ENCODE results near the gene FAF1.

Gene FAF1

GRCh38 chr1:50462964-50463363, 497.1 kb downstream of the FAF1 start:
- in situ Hi-C loops (cut with MboI; ENCODE audit: low sequenced_read_pairs), result no loop called here

- in situ Hi-C loops (cut with MboI; ENCODE audit: low sequenced_read_pairs), result no loop called here
Measured at GRCh38 chr1:50458507-50458906, 501.6 kb downstream of the FAF1 start.

GRCh38 chr1:50454911-50455310, 505.2 kb downstream of the FAF1 start:
- in situ Hi-C loops (cut with MboI; ENCODE audit: low sequenced_read_pairs), result no loop called here

- in situ Hi-C loops (cut with MboI; ENCODE audit: low sequenced_read_pairs), result no loop called here
Measured at GRCh38 chr1:50453266-50453665, 506.8 kb downstream of the FAF1 start.

- in situ Hi-C loops (cut with MboI; ENCODE audit: low sequenced_read_pairs), result no loop called here
Measured at GRCh38 chr1:50452700-50453099, 507.4 kb downstream of the FAF1 start.

- in situ Hi-C loops (cut with MboI; ENCODE audit: low sequenced_read_pairs), result no loop called here
Measured at GRCh38 chr1:50450861-50451653, 509.0 kb downstream of the FAF1 start.

GRCh38 chr1:50447961-50448360, 512.1 kb downstream of the FAF1 start:
- in situ Hi-C loops (cut with MboI; ENCODE audit: low sequenced_read_pairs), result no loop called here

- in situ Hi-C loops (cut with MboI; ENCODE audit: low sequenced_read_pairs), result no loop called here
Measured at GRCh38 chr1:50441183-50441582, 518.9 kb downstream of the FAF1 start.

GRCh38 chr1:50438945-50439344, 521.1 kb downstream of the FAF1 start:
- in situ Hi-C loops (cut with MboI; ENCODE audit: low sequenced_read_pairs), result no loop called here

GRCh38 chr1:50436489-50436888, 523.6 kb downstream of the FAF1 start:
- in situ Hi-C loops (cut with MboI; ENCODE audit: low sequenced_read_pairs), result no loop called here

GRCh38 chr1:50430010-50430405, 530.1 kb downstream of the FAF1 start:
- in situ Hi-C loops (cut with MboI; ENCODE audit: low sequenced_read_pairs), result no loop called here

GRCh38 chr1:50427818-50428779, 532.0 kb downstream of the FAF1 start:
- in situ Hi-C loops (cut with MboI; ENCODE audit: low sequenced_read_pairs), result no loop called here

GRCh38 chr1:50427086-50427817, 532.8 kb downstream of the FAF1 start:
- in situ Hi-C loops (cut with MboI; ENCODE audit: low sequenced_read_pairs), result no loop called here

- in situ Hi-C loops (cut with MboI; ENCODE audit: low sequenced_read_pairs), result no loop called here
Measured at GRCh38 chr1:50426702-50427085, 533.4 kb downstream of the FAF1 start.

- in situ Hi-C loops (cut with MboI; ENCODE audit: low sequenced_read_pairs), result no loop called here
Measured at GRCh38 chr1:50426108-50426700, 533.9 kb downstream of the FAF1 start.

- in situ Hi-C loops (cut with MboI; ENCODE audit: low sequenced_read_pairs), result no loop called here
Measured at GRCh38 chr1:50425376-50426107, 534.5 kb downstream of the FAF1 start.

GRCh38 chr1:50424884-50425375, 535.1 kb downstream of the FAF1 start:
- in situ Hi-C loops (cut with MboI; ENCODE audit: low sequenced_read_pairs), result no loop called here

- in situ Hi-C loops (cut with MboI; ENCODE audit: low sequenced_read_pairs), result no loop called here
Measured at GRCh38 chr1:50424045-50424883, 535.8 kb downstream of the FAF1 start.

GRCh38 chr1:50423670-50424000, 536.4 kb downstream of the FAF1 start:
- in situ Hi-C loops (cut with MboI; ENCODE audit: low sequenced_read_pairs), result no loop called here

All from HL-60/S4 treated with phorbol 12-myristate 13-acetate at 8.2 ng/mL for 4 days and 3 days (cell line).